Measurements from ENCODE around the gene SAMD14.

GRCh38 chr17:50165867-50166517 lies 36.0 kb upstream of the SAMD14 start, which contains the start of gene SGCA:
- TF ChIP-seq, protein P1, sequence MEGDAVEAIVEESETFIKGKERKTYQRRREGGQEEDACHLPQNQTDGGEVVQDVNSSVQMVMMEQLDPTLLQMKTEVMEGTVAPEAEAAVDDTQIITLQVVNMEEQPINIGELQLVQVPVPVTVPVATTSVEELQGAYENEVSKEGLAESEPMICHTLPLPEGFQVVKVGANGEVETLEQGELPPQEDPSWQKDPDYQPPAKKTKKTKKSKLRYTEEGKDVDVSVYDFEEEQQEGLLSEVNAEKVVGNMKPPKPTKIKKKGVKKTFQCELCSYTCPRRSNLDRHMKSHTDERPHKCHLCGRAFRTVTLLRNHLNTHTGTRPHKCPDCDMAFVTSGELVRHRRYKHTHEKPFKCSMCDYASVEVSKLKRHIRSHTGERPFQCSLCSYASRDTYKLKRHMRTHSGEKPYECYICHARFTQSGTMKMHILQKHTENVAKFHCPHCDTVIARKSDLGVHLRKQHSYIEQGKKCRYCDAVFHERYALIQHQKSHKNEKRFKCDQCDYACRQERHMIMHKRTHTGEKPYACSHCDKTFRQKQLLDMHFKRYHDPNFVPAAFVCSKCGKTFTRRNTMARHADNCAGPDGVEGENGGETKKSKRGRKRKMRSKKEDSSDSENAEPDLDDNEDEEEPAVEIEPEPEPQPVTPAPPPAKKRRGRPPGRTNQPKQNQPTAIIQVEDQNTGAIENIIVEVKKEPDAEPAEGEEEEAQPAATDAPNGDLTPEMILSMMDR (IDR thresholded peaks at IDR 0.05) = no peak
- peak in 1 of 2 donors; percentile 43 for TF ChIP-seq POLR2AphosphoS5 (IDR thresholded peaks at IDR 0.05)

All from upper lobe of left lung (tissue), 4 donors.